Esophagus (tissue), 2 donors: ENCODE data around the gene ARAP1. TPM values are rescaled to one million over a fixed set of nuclear protein-coding genes. Genes with fewer than 3 reads are reported as not detected.

Experiments
- H3K27ac ChIP-seq, 2 donors: one replicate each; pipeline ENCODE4 v1.5.1; 2013; ENCODE audit warnings: low read depth in 2 of 2, mild to moderate bottlenecking in 2 of 2, inconsistent platforms in 1 of 2, low read length in 1 of 2, moderate library complexity in 1 of 2
- H3K27me3 ChIP-seq, 2 donors: one replicate each; pipeline ENCODE4 v1.6.1; 2013; ENCODE audit warnings: low read length in 2 of 2, control low read depth in 1 of 2, mild to moderate bottlenecking in 1 of 2; ENCODE audit not compliant: insufficient read depth in 2 of 2, control insufficient read depth in 1 of 2
- H3K36me3 ChIP-seq, 2 donors: one replicate each; pipeline ENCODE4 v1.6.1; 2013; ENCODE audit warnings: low read length in 1 of 2; ENCODE audit not compliant: control insufficient read depth in 2 of 2, insufficient read depth in 2 of 2
- H3K4me1 ChIP-seq, 2 donors: one replicate each; pipeline ENCODE4 v1.6.1; 2013; ENCODE audit warnings: low read length in 1 of 2; ENCODE audit not compliant: control insufficient read depth in 2 of 2, insufficient read depth in 2 of 2
- H3K4me3 ChIP-seq, 2 donors: one replicate each; pipeline ENCODE4 v1.5.1; 2013; ENCODE audit warnings: low read length in 2 of 2, mild to moderate bottlenecking in 2 of 2, low read depth in 1 of 2, moderate library complexity in 1 of 2
- H3K9me3 ChIP-seq, 2 donors: one replicate each; pipeline ENCODE4 v1.6.1; 2013; ENCODE audit warnings: mild to moderate bottlenecking in 2 of 2, low read depth in 1 of 2, low read length in 1 of 2, moderate library complexity in 1 of 2; ENCODE audit not compliant: control insufficient read depth in 2 of 2, insufficient read depth in 1 of 2
- WGBS, 2 donors: extraction: QIAGEN DNeasy Blood & Tissue Kit; methylation state at CpG; one replicate each; pipeline ENCODE4 v1.1.7; 2013; 5-methylcytosine and 5-hydroxymethylcytosine counted together
- polyA plus RNA-seq, 2 donors: library from polyadenylated mRNA; stranded (reverse); fragments of 200-250 nt; gene quantifications; one replicate each; pipeline ENCODE4 v1.2.3, GENCODE V29; 2013
- donor health status: healthy with polysubstance abuse.
- donor health status: Bipolar disorder and iron deficiency.

Gene ARAP1
- polyA plus RNA-seq, 2 donors = 28.4 to 45.3 TPM

DNA sequence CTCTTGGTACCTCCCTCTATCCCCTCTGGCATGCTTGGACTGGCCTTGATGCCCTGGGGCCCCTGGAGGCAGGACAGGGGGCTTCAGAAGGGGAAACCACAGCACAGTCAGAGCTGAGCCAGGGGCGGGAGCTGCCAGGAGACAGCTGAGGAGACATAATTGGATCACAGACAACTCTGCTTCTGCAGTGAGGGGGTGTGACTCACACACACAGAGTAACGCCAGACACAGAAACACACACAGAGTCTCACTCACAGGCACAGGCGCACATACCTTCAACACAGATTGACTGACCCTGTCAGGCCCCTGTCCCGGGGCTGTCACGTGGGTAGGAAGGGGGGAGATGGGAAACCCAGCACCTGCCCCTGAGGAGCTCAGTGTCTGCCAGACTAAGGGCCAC lies 21.1 kb upstream of the ARAP1 start:
- Histone ChIP-seq H3K4me1 (peaks cover 3 to 17% of the 10 kb centered on the region in 2 donors), H3K27ac (no peak overlapping the region)

DNA sequence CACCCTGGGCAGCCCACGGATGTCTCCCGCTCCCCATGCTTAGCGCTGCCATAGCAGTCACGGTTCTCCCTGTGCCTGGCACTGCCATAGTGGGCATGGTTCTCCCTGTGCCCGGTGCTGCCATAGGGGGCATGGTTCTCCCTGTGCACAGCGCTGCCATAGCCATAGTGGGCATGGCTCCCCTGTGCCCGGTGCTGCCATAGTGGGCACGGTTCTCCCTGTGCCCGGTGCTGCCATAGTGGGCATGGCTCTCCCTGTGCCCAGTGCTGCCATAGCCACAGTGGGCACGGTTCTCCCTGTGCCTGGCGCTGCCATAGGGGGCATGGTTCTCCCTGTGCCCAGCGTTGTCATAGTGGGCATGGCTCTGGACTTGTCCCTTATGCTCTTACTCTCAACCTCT lies 19.9 kb upstream of the ARAP1 start:
- peaks cover 5 to 10% of the 10 kb centered on the region in 2 donors for H3K4me1 ChIP-seq
- H3K36me3 ChIP-seq = peaks cover 4 to 12% of the 10 kb centered on the region in 2 donors
- 90 to 94% methylated on average over 12 of the region's 12 CpGs for whole genome bisulfite sequencing, 2 donors
- no peak overlapping the region for H3K4me3 ChIP-seq
- no peak overlapping the region for H3K27ac ChIP-seq
- no peaks in the 10 kb centered on the region for H3K9me3 ChIP-seq
- no peaks in the 10 kb centered on the region for H3K27me3 ChIP-seq

More for the DNA sequence above, 21.1 kb upstream of the ARAP1 start:
- H3K4me3 ChIP-seq = no peak overlapping the region
- H3K9me3 ChIP-seq = no peaks in the 10 kb centered on the region
- WGBS, 2 donors = 30 to 38% methylated on average over 5 of the region's 5 CpGs
- no peaks in the 10 kb centered on the region for H3K27me3 ChIP-seq
- H3K36me3 ChIP-seq = peaks cover 4 to 11% of the 10 kb centered on the region in 2 donors

DNA sequence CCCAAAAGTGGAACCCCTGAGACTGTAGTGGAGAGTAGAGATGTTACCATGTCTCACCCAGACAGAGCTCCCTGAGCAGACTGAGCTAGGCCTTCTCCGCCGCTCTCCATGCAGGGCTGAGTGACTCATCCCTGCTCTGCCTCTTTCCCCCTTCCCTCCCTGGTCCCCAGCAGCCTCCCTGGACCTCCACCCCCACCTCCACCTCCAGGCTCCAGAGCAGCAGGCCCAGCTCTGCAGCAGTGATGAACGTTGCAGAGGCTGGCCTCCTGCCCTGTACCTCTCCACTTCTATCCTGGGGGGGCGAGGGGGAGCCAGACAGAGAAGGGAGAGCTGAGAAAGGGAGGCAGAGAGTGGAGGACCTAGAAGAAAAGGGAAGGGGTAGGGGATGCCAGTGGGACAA lies 19.3 kb upstream of the ARAP1 start:
- Histone ChIP-seq H3K36me3 (peaks cover 4 to 10% of the 10 kb centered on the region in 2 donors), H3K27ac (no peak overlapping the region), H3K4me1 (peaks cover 5% of the 10 kb centered on the region in 2 donors), H3K4me3 (no peak overlapping the region), H3K9me3 (no peaks in the 10 kb centered on the region), H3K27me3 (no peaks in the 10 kb centered on the region)
- 68 to 75% methylated on average over 4 of the region's 4 CpGs for WGBS, 2 donors

DNA sequence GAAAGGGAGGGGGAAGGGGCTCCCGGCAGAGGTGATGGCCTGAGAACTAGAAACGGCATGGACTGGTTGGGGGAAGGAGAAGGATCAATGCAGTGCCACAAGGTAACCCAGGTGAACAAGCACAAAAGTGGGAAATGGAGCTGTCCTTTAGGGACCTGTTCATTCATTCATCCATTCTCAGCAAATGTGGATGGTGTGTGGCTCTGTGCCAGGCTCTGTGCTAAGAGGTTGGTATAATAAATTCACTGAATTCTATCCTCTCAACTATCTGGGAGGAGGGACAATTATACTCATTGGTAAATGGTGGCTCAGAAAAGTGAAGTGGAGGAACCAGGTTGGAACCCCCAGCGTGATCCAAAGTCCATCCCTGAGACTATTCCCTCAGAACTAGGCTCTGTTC lies 18.6 kb upstream of the ARAP1 start:
- Histone ChIP-seq H3K4me3 (no peak overlapping the region), H3K36me3 (peaks cover 4 to 10% of the 10 kb centered on the region in 2 donors), H3K27me3 (no peaks in the 10 kb centered on the region), H3K4me1 (peaks cover 2 to 3% of the 10 kb centered on the region in 2 donors), H3K27ac (no peak overlapping the region), H3K9me3 (no peaks in the 10 kb centered on the region)
- WGBS, 2 donors = 90 to 92% methylated on average over 3 of the region's 3 CpGs

DNA sequence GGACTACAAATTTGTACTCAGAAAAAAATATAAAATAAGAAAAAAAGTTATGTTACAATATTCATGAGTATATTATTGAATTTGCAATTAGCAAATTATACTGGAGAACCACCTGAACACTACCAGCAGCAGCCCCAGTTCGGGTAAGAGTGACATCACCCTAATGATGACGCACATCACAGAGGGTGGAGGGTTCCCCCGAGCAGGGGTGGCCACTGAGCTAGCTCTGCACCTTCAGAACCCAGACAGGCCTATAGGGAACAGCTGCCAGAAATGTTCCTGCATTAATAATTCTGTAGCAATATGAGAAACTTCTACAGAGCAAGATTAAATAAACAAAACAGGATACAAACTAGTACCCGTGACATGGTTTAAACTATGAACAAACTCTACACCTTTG lies 17.5 kb upstream of the ARAP1 start:
- H3K9me3 ChIP-seq = no peaks in the 10 kb centered on the region
- peaks cover 0 to 5% of the 10 kb centered on the region in 2 donors for H3K36me3 ChIP-seq
- H3K4me1 ChIP-seq = peaks cover 2 to 3% of the 10 kb centered on the region in 2 donors
- H3K4me3 ChIP-seq = no peak overlapping the region
- H3K27me3 ChIP-seq = no peaks in the 10 kb centered on the region
- WGBS, 2 donors = 67 to 75% methylated on average over 4 of the region's 4 CpGs
- no peak overlapping the region for H3K27ac ChIP-seq

DNA sequence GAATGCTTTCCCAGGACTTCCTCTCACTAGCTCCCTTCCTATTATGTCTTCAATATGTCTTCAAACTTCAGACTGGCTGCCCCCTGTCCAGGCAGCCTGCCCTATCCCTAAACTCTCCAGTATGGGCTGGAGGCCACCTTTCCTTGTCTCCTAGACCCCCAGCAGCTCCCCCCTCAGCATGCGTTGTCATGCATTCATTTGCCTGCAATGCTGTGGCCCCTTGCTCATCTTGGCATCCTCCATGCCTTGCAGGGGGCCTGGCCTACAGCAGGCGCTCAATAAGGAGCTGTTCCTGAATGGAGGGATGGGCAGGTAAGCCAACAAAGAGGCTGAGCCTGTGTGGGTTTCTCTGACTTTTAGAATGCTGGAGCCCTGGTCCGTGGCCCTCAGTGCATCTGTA lies 16.4 kb upstream of the ARAP1 start:
- Histone ChIP-seq H3K4me1 (peaks cover 0 to 3% of the 10 kb centered on the region in 2 donors), H3K9me3 (no peaks in the 10 kb centered on the region), H3K36me3 (peaks cover 0 to 5% of the 10 kb centered on the region in 2 donors), H3K4me3 (no peak overlapping the region), H3K27ac (no peak overlapping the region), H3K27me3 (no peaks in the 10 kb centered on the region)
- 89 to 93% methylated on average over 3 of the region's 3 CpGs for WGBS, 2 donors

DNA sequence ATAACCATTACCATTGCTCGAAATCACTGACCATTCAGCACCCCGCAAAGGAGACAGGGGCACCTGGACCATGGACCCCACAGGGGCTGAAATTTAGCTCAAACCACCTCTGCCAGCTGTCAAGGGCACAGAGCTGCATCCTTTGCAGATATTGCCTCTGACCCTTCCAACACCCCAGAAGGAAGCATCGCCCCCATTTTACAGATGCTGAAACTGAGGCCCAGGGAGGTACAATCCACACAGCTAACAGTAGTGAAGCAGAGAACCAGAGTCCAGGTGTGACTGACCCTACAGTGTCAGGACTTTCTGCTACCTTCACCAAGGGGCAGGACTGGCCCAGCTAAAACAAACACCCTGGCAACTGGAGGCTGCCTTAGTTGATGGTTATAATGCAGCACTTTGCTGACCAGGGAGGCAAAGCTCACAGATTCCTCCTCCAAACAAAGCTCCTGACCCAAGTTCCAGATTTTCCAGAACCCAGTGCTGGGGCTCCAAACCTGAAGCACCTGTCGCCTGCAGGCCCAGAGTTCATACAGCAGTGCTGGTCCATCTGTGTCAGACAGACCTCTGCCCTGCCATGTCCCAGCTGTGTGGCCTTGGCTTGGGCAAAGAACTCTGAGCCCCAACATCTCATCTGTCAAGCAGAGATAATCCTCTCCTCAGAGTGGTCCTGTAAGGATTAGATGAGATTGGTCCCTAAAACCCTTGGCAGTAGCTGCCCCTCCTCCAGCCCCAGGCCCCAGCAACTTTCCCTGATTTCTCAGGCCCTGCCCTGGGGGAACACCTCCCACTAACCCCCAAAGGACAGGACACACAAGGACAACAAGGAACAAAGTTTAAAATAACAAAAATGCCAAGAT lies 15.2 kb upstream of the ARAP1 start:
- Histone ChIP-seq H3K27me3 (no peaks in the 10 kb centered on the region), H3K36me3 (peaks cover 0 to 5% of the 10 kb centered on the region in 2 donors), H3K9me3 (no peaks in the 10 kb centered on the region), H3K4me1 (peaks cover 0 to 3% of the 10 kb centered on the region in 2 donors), H3K4me3 (no peak overlapping the region), H3K27ac (no peak overlapping the region)
- 87 to 95% methylated on average over 4 of the region's 4 CpGs for WGBS, 2 donors

DNA sequence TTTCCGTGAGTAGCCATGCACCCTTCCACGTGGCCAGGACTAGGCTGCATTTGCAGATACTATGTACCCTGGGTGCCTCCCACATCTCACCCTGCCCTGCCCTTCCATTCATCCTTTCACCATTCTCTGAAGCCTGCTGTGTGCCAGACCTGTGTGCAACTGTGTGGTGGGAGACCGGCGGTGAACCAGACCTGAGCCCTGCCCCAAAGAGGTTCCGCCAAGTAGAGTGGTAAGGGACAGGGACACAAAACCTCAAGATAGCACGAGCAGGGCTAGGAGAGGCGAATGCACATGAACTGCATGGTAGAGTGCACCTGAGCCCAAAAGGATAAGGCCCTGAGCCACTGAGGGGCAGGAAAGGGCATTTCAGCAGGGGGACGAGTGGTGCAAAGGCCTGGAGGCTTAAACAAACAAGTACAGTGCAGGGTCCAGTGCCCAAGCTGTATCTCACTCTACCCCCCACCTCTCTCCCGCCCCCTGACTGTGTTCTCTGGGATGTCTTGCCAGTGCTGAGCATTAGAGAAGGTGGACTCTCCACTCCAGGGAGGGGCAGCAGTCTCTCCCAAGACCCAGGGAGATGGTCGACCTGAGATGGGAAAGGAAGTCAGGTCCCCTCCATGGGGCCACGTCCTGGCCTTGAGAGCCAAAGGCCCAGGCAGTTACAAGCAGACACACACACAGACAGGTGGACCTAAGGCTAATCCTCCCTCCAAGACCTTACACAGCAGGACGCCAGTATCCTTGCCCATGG lies 14.1 kb upstream of the ARAP1 start:
- 72 to 80% methylated on average over 12 of the region's 12 CpGs for WGBS, 2 donors
- Histone ChIP-seq H3K4me1 (peaks cover 0 to 3% of the 10 kb centered on the region in 2 donors), H3K27me3 (no peaks in the 10 kb centered on the region), H3K27ac (no peak overlapping the region), H3K36me3 (peaks cover 0 to 2% of the 10 kb centered on the region in 2 donors), H3K9me3 (no peaks in the 10 kb centered on the region), H3K4me3 (no peak overlapping the region)

DNA sequence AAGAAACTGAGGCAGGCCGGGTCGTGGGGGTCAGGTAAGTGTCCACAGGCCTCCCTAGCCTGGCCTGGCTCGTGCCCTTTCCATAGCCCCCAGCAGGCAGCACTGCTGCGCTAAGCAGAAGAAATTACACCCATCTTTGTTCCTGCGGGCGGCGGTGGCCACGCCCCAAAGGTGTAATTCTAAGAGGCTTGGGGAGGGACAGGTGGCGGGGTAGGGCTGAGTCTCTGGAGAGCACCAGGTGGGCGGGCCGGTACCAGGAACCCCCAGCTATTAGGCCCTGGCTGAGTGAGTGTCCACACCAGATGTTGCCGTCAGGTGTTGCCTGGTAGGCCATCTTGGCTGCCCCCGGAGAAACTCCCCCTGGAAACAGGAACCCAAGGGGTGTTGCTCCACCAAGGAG lies 12.3 kb upstream of the ARAP1 start:
- H3K4me1 ChIP-seq = peaks cover 0 to 3% of the 10 kb centered on the region in 2 donors
- no peaks in the 10 kb centered on the region for H3K9me3 ChIP-seq
- no peak overlapping the region for H3K4me3 ChIP-seq
- H3K36me3 ChIP-seq = peaks cover 0 to 2% of the 10 kb centered on the region in 2 donors
- WGBS, 2 donors = 71 to 83% methylated on average over 13 of the region's 13 CpGs
- no peak overlapping the region for H3K27ac ChIP-seq
- no peaks in the 10 kb centered on the region for H3K27me3 ChIP-seq
